Brain microvascular endothelial cell (primary cell): ENCODE results near the gene TANC1.
A peak's percentile ranks its signal among the peaks of the same experiment; 100 is the strongest.

ENCODE experiments used
- DNase-seq: peaks from one replicate; pipeline ENCODE4 v3.0.0-alpha.2; 2020
- H3K27ac ChIP-seq: fragments of 250-450 bp; sonication (Bioruptor Pico); 2 replicates; pipeline ENCODE4 v1.5.1; 2020; ENCODE audit warnings: mild to moderate bottlenecking, moderate library complexity
- H3K27me3 ChIP-seq: fragments of 250-450 bp; sonication (Bioruptor Pico); replicated peaks from 2 replicates; pipeline ENCODE4 v1.5.1; 2020; ENCODE audit warnings: mild to moderate bottlenecking
- H3K36me3 ChIP-seq: fragments of 250-450 bp; sonication (Bioruptor Pico); replicated peaks from 2 replicates; pipeline ENCODE4 v1.5.1; 2020; ENCODE audit warnings: mild to moderate bottlenecking
- H3K4me3 ChIP-seq: 2 replicates; pipeline ENCODE4 v1.5.1; 2011; ENCODE audit warnings: low read depth, mild to moderate bottlenecking, control low read depth, low read length, moderate library complexity
- CTCF ChIP-seq: IDR thresholded peaks from 2 replicates; pipeline ENCODE4 v1.5.1; 2011; ENCODE audit warnings: low read depth, mild to moderate bottlenecking, moderate library complexity, low read length, control low read depth, inconsistent platforms; ENCODE audit errors: missing control alignments
- in situ Hi-C: cut with HindIII; loops from 2 replicates; pipeline ENCODE4 v1.10.0; 2017; ENCODE audit warnings: low sequenced_read_pairs, low pct_ligation_motif_present

The TANC1 gene

DNA sequence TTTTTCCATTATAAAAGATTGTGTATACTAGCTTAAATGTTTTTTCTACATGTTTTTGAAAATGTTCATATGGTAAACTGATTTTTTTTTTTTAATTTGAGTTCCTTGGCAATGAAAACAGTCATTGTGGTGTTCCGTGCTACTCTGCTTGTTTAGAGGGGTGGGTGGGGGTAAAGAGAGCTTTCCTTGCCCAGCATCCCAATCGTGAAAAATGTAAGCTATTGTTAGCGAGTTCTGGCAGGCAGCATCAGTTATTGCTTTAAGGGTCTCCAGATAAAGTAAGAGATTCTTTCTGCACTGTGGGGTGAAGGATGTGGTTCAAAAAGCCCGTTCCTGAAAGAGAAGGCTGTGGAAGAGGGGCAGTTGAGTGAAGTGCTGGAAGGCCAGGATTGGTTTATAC, 118.4 kb downstream of the TANC1 start:
- no peak for DNase-seq
- TF ChIP-seq CTCF = no peak
- in situ Hi-C loops = no loop called here

GRCh38 chr2:159088906-159089305, 120.5 kb downstream of the TANC1 start:
- no peak overlapping the region for H3K4me3 ChIP-seq
- peak; percentile 42 for TF ChIP-seq CTCF
- no peak overlapping the region for H3K27ac ChIP-seq
- H3K36me3 ChIP-seq = peaks cover 4% of the 10 kb centered on the region
- in situ Hi-C loops = no loop called here
- H3K27me3 ChIP-seq = no peaks in the 10 kb centered on the region
- DNase-seq = no peak

More for the DNA sequence above, 118.4 kb downstream of the TANC1 start:
- H3K36me3 ChIP-seq = peaks cover 4% of the 10 kb centered on the region
- no peak overlapping the region for H3K4me3 ChIP-seq
- no peak overlapping the region for H3K27ac ChIP-seq
- H3K27me3 ChIP-seq = no peaks in the 10 kb centered on the region

GRCh38 chr2:159089543-159089942, 121.1 kb downstream of the TANC1 start:
- DNase-seq = no peak
- Histone ChIP-seq H3K27me3 (no peaks in the 10 kb centered on the region), H3K27ac (no peak overlapping the region), H3K36me3 (peaks cover 4% of the 10 kb centered on the region), H3K4me3 (no peak overlapping the region)
- in situ Hi-C loops = no loop called here
- no peak for TF ChIP-seq CTCF

- no peak for TF ChIP-seq CTCF
- Histone ChIP-seq H3K27me3 (no peaks in the 10 kb centered on the region), H3K36me3 (peaks cover 4% of the 10 kb centered on the region), H3K27ac (peak overlapping the region; percentile 88), H3K4me3 (no peak overlapping the region)
- in situ Hi-C loops = no loop called here
- DNase-seq = no peak
Observed at GRCh38 chr2:159090514-159091201, 122.2 kb downstream of the TANC1 start.

- TF ChIP-seq CTCF = no peak
- in situ Hi-C loops = no loop called here
- Histone ChIP-seq H3K36me3 (peaks cover 4% of the 10 kb centered on the region), H3K4me3 (no peak overlapping the region), H3K27me3 (no peaks in the 10 kb centered on the region), H3K27ac (peak overlapping the region; percentile 88)
- DNase-seq = peak; percentile 45
Observed at GRCh38 chr2:159091381-159091780, 122.9 kb downstream of the TANC1 start.

DNA sequence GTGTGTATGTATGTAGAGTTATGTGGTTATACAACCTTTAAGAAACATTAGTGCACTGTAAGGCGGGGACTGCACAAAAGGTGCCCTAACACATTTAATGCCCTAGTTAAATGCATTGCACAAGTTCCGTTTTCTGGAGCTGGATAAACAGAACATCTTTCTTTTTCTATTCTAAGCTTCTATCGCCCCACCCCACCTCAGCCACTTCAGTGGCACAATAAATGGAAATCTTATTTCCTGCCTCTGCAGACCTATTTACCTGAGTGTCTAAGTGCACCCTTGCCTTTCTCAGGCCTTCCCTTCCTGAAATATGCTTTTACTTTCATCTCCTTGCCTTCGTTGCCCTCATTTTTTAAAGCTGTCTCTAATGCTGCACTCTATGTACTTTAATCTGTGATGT, 123.5 kb downstream of the TANC1 start:
- Histone ChIP-seq H3K27ac (peak overlapping the region; percentile 88), H3K36me3 (peaks cover 4% of the 10 kb centered on the region), H3K27me3 (no peaks in the 10 kb centered on the region), H3K4me3 (no peak overlapping the region)
- DNase-seq = no peak
- in situ Hi-C loops = no loop called here
- TF ChIP-seq CTCF = no peak
